ENCODE data around the gene RIMS3.
A peak's percentile ranks its signal among the peaks of the same experiment; 100 is the strongest.
"Not testable (repeated sequence)": the region's sequence is repeated elsewhere in the genome, so short reads cannot be mapped to it uniquely, and the experiment has no call there.

The RIMS3 gene

DNA sequence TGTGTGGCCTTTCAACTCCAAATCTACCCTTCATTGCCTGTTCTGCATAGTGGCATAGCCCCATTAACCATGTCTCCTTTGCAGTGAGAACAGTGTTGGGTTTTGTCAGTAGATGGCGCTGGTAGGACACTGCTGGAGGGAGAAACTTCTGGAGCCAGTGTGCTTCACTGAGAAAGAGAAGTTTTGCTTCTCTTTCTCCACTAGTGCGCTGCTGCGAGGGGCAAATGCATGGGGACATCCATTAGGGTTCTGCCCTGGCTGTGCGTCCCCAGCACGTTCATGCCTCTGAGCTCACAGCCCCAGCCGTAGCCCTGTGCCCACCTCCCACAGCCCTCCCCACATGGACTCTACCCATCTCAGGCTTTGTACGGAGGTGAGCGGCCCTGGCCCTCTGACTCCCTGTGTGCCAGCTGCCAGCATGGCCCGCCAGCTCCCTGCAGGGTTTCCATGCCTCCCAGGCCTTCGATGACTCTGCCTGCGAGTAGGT is 53.1 kb downstream of the RIMS3 start:
- Mint-ChIP-seq H3K4me3 (no peak overlapping the region), H3K27ac (no peak overlapping the region), H3K4me1 (no peaks in the 10 kb centered on the region), H3K27me3 (no peaks in the 10 kb centered on the region), H3K9me3 (no peaks in the 10 kb centered on the region)
- peak; percentile 94 for ATAC-seq
- DNase-seq: peak; percentile 68 to 77

DNA sequence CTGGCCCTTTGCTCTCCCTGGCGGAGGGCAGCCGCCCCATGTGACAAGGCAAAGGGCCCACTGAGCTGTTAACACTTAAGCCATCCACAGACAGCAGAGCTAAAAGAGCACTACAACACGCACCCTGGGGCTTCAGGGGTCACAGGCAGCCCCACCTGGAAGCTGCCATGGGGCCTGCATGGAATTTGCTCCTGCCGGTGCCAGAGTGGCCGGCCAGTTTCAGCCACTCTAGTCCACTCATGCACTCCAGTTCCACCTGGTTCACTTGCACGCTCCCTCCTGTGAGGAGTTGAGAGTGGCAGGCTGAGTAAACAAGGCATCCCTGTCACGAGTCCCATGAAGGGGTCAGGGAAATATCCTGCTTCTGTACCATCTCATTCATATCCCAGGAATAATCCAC is 55.3 kb downstream of the RIMS3 start:
- no peak overlapping the region for H3K27ac Mint-ChIP-seq
- no peaks in the 10 kb centered on the region for H3K27me3 Mint-ChIP-seq
- no peaks in the 10 kb centered on the region for H3K9me3 Mint-ChIP-seq
- no peaks in the 10 kb centered on the region for H3K4me1 Mint-ChIP-seq
- no peak for DNase-seq
- H3K4me3 Mint-ChIP-seq: no peak overlapping the region
- no peak for ATAC-seq

DNA sequence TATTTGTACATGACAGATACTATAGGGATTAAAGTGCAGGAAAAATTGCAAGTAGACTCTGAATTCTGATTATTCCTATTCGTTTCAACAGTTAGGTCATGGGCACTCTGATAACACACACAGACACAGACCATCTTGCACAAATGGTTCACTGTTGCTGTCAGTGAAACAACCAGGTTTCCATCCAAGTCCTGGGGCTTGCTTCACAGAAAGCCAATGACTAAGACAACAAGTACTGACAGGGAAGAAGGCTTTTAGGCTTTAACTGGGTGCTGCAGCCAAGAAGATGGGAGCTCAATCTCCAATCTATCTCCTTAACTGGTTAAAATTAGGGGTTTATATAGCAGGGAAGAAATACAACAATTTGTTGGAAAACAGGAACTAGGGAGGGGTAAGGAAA is 57.6 kb downstream of the RIMS3 start:
- Mint-ChIP-seq H3K4me1 (no peaks in the 10 kb centered on the region), H3K27ac (no peak overlapping the region), H3K9me3 (no peaks in the 10 kb centered on the region), H3K27me3 (no peaks in the 10 kb centered on the region), H3K4me3 (no peak overlapping the region)
- ATAC-seq (no peak), DNase-seq (no peak)

GRCh38 chr1:40606978-40607377 is 58.5 kb downstream of the RIMS3 start:
- H3K27me3 Mint-ChIP-seq: peaks cover 5% of the 10 kb centered on the region
- no peak for ATAC-seq
- H3K4me1 Mint-ChIP-seq: no peaks in the 10 kb centered on the region
- no peak overlapping the region for H3K4me3 Mint-ChIP-seq
- no peak for DNase-seq
- peak overlapping the region in 1 of 2 donors; percentile 43 for H3K27ac Mint-ChIP-seq
- H3K9me3 Mint-ChIP-seq: no peaks in the 10 kb centered on the region

DNA sequence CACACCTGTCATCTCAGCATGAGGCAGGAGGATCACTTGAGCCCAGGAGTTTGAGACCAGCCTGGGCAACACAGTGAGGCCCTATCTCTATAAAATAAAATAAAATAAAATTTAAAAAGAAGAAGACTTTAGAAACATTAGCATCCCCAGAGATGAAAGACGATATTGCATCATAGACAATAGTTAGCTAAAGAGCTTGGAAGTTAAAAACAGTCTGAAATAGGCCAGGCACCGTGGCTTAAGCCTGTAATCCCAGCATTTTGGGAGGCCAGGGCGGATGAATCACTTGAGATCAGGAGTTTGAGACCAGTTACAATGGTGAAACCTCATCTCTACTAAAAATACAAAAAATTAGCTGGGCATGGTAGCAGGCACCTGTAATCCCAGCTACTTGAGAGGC is 59.3 kb downstream of the RIMS3 start:
- DNase-seq (no peak), ATAC-seq (no peak)
- H3K4me1 Mint-ChIP-seq: no peaks in the 10 kb centered on the region
- H3K27ac Mint-ChIP-seq: no peak overlapping the region
- H3K9me3 Mint-ChIP-seq: no peaks in the 10 kb centered on the region
- H3K4me3 Mint-ChIP-seq: no peak overlapping the region
- peaks cover 13% of the 10 kb centered on the region for H3K27me3 Mint-ChIP-seq

- DNase-seq: no peak
- no peak for ATAC-seq
- H3K9me3 Mint-ChIP-seq: no peaks in the 10 kb centered on the region
- peaks cover 29% of the 10 kb centered on the region for H3K27me3 Mint-ChIP-seq
- no peak overlapping the region for H3K27ac Mint-ChIP-seq
- H3K4me1 Mint-ChIP-seq: no peaks in the 10 kb centered on the region
- H3K4me3 Mint-ChIP-seq: no peak overlapping the region
These were observed 65.6 kb downstream of the RIMS3 start for GRCh38 chr1:40599926-40600325.

DNA sequence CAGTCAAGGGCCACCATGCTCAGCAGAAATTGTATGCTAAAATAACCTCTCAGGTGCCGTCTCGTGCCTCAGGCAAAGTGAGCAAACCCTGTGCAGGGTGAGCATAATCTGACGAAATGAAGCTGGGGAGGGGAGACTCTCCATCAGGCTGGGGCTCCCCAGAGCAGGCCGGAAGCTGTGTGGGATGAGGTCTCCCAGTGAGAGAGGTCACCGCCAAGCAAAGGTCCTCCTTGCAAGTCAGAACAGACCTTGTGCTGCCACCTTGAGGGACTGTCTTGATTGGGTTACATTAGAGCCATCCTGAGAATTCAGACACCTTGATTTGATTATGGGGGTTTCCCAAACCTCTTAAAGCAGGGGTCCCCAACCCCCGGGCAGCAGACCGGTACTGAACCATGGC is 69.9 kb downstream of the RIMS3 start:
- DNase-seq (no peak), ATAC-seq (no peak)
- Mint-ChIP-seq H3K27ac (no peak overlapping the region), H3K27me3 (peaks cover 30% of the 10 kb centered on the region), H3K9me3 (no peaks in the 10 kb centered on the region), H3K4me1 (peaks cover 30% of the 10 kb centered on the region), H3K4me3 (no peak overlapping the region)

DNA sequence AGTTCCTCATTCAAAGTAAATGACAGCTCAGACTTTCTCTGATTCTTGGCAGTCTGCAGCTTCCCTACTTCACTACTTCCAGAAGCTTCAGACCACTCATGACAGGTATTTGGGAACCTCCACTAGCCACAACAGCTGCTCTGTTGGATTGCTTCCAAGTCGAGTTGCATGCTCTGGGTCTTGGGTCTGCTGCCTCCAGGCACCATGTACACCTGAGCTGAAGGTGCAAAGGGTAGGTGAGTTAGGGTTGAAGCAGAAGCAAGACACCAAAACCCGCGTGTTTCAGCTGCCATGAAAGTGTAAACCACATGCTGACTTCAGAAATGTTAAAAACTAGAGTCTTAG is 71.3 kb downstream of the RIMS3 start:
- no peak for DNase-seq
- Mint-ChIP-seq H3K27ac (no peak overlapping the region), H3K9me3 (no peaks in the 10 kb centered on the region), H3K27me3 (peaks cover 33% of the 10 kb centered on the region), H3K4me1 (peaks cover 31% of the 10 kb centered on the region), H3K4me3 (no peak overlapping the region)
- ATAC-seq: no peak

- Mint-ChIP-seq H3K27ac (no peak overlapping the region), H3K9me3 (no peaks in the 10 kb centered on the region), H3K27me3 (peaks cover 28% of the 10 kb centered on the region), H3K4me3 (no peak overlapping the region), H3K4me1 (peaks cover 31% of the 10 kb centered on the region)
- ATAC-seq (peak; percentile 75), DNase-seq (peak in 1 of 2 donors; percentile 17)
These were observed 71.9 kb downstream of the RIMS3 start for GRCh38 chr1:40593449-40594186.

DNA sequence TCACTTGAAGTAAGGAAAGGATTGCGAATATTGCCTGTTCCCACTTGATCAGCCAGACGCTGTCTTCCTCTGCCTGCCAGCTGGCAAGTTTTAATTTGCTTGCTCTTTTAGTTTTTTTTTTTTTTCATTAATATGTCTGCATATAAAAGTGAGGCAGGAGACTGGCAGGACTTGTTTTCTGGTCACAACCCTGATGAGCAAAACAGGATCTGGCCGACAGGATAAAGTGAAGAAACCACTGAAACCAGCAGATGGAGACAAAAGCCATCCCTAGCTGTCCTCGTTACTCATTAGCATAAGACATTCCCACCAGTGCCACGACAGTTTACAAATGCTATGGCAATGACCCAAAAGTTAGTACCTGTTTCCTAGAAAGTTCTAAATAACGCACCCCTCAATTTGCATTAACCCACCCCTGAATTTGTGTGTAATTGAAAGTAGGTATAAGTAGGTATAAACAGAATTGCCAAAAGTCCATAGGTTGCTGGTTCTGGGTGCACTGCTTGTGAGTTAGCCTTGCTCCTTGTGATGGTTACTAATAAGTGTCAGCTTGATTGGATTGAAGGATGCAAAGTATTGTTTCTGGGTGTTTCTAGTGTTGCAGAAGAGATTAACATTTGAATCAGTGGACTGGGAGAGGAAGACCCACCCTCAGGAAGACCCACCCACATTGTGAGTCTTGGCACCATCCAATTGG is 73.2 kb downstream of the RIMS3 start:
- Mint-ChIP-seq H3K9me3 (no peaks in the 10 kb centered on the region), H3K27ac (no peak overlapping the region), H3K4me1 (peaks cover 31% of the 10 kb centered on the region), H3K4me3 (no peak overlapping the region), H3K27me3 (peaks cover 18% of the 10 kb centered on the region)
- peak in 1 of 2 donors; percentile 17 for DNase-seq
- ATAC-seq: peak; percentile 61

DNA sequence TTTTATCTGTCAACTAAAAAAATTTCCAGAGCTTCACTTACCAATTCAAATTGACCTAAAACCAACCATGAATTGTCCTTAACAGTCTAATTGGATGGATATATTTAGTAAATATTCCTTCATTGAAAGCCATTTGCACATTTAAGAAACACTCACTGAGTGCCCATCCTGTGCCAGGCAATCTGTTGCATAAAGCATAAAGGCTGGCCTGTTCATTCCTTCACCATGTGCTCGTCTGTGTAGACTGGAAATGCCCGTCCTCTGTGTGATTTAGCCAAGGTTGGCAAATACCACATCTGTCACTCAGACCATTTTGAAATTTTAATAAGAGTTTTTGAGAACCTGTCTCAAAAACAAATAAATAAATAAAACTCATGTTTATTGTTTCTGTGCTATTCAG is 76.9 kb downstream of the RIMS3 start:
- Mint-ChIP-seq H3K4me1 (peaks cover 32% of the 10 kb centered on the region), H3K9me3 (no peaks in the 10 kb centered on the region), H3K27ac (peak overlapping the region in 1 of 2 donors; percentile 48), H3K27me3 (peaks cover 13% of the 10 kb centered on the region), H3K4me3 (no peak overlapping the region)
- no peak for ATAC-seq
- DNase-seq: no peak

- peaks cover 22% of the 10 kb centered on the region for H3K4me1 Mint-ChIP-seq
- no peaks in the 10 kb centered on the region for H3K9me3 Mint-ChIP-seq
- peak; percentile 15 to 53 for DNase-seq
- peaks cover 8% of the 10 kb centered on the region for H3K27me3 Mint-ChIP-seq
- peak overlapping the region in 1 of 2 donors; percentile 83 for H3K27ac Mint-ChIP-seq
- ATAC-seq: peak; percentile 74
- peak overlapping the region in 1 of 2 donors; percentile 11 for H3K4me3 Mint-ChIP-seq
These were observed 81.5 kb downstream of the RIMS3 start for GRCh38 chr1:40583980-40584379.

DNA sequence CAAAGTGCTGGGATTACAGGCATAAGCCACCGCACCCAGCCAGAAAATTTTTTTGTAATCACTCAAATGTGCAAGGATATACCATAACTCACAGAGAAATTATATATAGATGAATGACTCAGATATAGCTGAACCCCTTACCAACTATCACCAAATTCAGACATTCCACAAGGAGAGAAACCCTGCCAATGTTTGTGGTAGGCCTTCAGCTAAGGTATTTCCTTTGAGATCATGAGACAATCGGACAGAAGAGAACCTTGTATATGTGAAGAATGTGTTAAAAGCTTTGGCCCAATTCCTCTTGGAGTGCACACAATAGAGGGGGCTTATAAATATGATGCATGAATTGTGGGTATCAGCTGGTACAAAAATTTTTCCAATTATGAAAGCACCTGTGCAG is 83.4 kb downstream of the RIMS3 start:
- H3K27ac Mint-ChIP-seq: no peak overlapping the region
- peaks cover 8% of the 10 kb centered on the region for H3K27me3 Mint-ChIP-seq
- H3K9me3 Mint-ChIP-seq: peaks cover 0 to 5% of the 10 kb centered on the region in 2 donors
- ATAC-seq: no peak
- H3K4me1 Mint-ChIP-seq: peaks cover 22% of the 10 kb centered on the region
- no peak overlapping the region for H3K4me3 Mint-ChIP-seq
- no peak for DNase-seq

DNA sequence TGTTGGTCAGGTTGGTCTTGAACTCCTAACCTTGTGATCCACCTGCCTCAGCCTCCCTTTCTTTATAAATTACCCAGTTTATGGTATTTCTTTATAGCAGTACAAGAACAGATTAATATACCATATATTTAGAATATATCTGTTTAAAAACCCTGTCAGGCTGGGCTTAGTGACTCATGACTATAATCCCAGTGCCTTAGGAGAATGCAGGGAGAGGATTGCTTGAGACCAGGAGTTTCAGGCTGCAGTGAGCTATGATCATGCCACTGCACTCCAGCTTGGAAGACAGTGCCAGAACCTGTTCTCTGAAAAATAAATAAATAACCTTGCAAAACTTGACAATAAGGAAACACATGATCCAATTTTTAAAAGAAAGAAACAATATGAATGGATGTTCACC is 90.1 kb downstream of the RIMS3 start:
- ATAC-seq (no peak), DNase-seq (no peak)
- no peaks in the 10 kb centered on the region for H3K4me1 Mint-ChIP-seq

DNA sequence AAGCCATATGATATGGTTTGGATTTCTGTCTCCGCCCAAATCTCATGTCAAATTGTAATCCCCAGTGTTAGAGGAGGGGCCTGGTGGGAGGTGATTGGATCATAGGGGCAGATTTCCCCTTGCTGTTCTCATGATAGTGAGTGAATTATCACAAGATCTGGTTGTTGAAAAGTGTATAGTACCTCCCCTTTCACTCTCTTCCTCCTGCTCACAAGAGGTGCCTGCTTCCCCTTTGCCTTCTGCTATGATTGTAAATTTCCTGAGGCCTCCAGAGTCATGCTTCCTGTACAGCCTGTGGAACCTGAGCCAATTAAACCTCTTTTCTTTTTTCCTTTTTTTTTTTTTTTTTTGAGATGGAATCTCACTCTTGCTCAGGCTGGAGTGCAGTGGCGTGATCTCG is 90.7 kb downstream of the RIMS3 start:
- ATAC-seq, H3K27me3 Mint-ChIP-seq, H3K4me3 Mint-ChIP-seq, DNase-seq, H3K4me1 Mint-ChIP-seq, H3K9me3 Mint-ChIP-seq: not testable (repeated sequence)
- H3K27ac Mint-ChIP-seq: peak overlapping the region in 1 of 2 donors; percentile 27

More for the DNA sequence above, 90.1 kb downstream of the RIMS3 start:
- H3K9me3 Mint-ChIP-seq: peaks cover 0 to 5% of the 10 kb centered on the region in 2 donors
- H3K27ac Mint-ChIP-seq: peak overlapping the region in 1 of 2 donors; percentile 27
- H3K4me3 Mint-ChIP-seq: no peak overlapping the region
- peaks cover 8% of the 10 kb centered on the region for H3K27me3 Mint-ChIP-seq

All from stimulated activated naive CD8-positive, alpha-beta T cell treated with anti-CD3 and anti-CD28 coated beads, Interleukin-15, amount 100 ng/mL, for 72 hours (primary cell).